Neural progenitor cell (in vitro differentiated cells): ENCODE data around the gene SMTNL2. TPM values are rescaled to one million over a fixed set of nuclear protein-coding genes. Genes with fewer than 3 reads are reported as not detected.
A peak's percentile ranks its signal among the peaks of the same experiment; 100 is the strongest.

Source experiments
- DNase-seq: peaks from one replicate; pipeline ENCODE4 v3.0.0-alpha.2; 2016; ENCODE audit warnings: low spot score
- H2AFZ ChIP-seq: fragments of 200-600 bp; sonication (generic); replicated peaks from 2 replicates; pipeline ENCODE4 v1.6.1; 2016; ENCODE audit warnings: antibody characterized with exemption
- H3F3A ChIP-seq: fragments of 200-600 bp; sonication (generic); 2 replicates; pipeline ENCODE4 v1.6.1; 2016; ENCODE audit warnings: antibody characterized with exemption, low read depth
- H3K27ac ChIP-seq: fragments of 200-600 bp; sonication (generic); 2 replicates; pipeline ENCODE4 v1.5.1; 2016; ENCODE audit warnings: mild to moderate bottlenecking
- H3K27me3 ChIP-seq: fragments of 200-600 bp; sonication (generic); 2 replicates; pipeline ENCODE4 v1.6.1; 2016; ENCODE audit warnings: mild to moderate bottlenecking, moderate library complexity
- H3K36me3 ChIP-seq: fragments of 200-600 bp; sonication (generic); 2 replicates; pipeline ENCODE4 v1.5.1; 2016
- H3K4me1 ChIP-seq: fragments of 200-600 bp; sonication (generic); 2 replicates; pipeline ENCODE4 v1.6.1; 2016; ENCODE audit warnings: mixed run types
- H3K4me2 ChIP-seq: fragments of 200-600 bp; sonication (generic); 2 replicates; pipeline ENCODE4 v1.6.1; 2016
- H3K4me3 ChIP-seq: fragments of 200-600 bp; sonication (generic); 2 replicates; pipeline ENCODE4 v1.5.1; 2016
- H3K79me2 ChIP-seq: fragments of 200-600 bp; sonication (generic); 2 replicates; pipeline ENCODE4 v1.6.1; 2016; ENCODE audit warnings: low read depth
- H3K9ac ChIP-seq: fragments of 200-600 bp; sonication (generic); 2 replicates; pipeline ENCODE4 v1.6.1; 2016
- H3K9me3 ChIP-seq: fragments of 200-600 bp; sonication (generic); 2 replicates; pipeline ENCODE4 v1.5.1; 2016; ENCODE audit warnings: low read depth
- H4K20me1 ChIP-seq: fragments of 200-600 bp; sonication (generic); 2 replicates; pipeline ENCODE4 v1.6.1; 2016; ENCODE audit warnings: low read depth
- H3K27ac Mint-ChIP-seq: 3 replicates; pipeline ENCODE4 v1.8.0; 2021; ENCODE audit warnings: mixed read lengths
- H3K27me3 Mint-ChIP-seq: 2 replicates; pipeline ENCODE4 v1.8.0; 2022; ENCODE audit warnings: low read depth, mild to moderate bottlenecking, inconsistent platforms, moderate library complexity, mixed read lengths; ENCODE audit not compliant: insufficient read depth
- H3K36me3 Mint-ChIP-seq: 3 replicates; pipeline ENCODE4 v1.8.0; 2021; ENCODE audit warnings: mixed read lengths
- H3K4me1 Mint-ChIP-seq: 3 replicates; pipeline ENCODE4 v1.8.0; 2021; ENCODE audit warnings: mixed read lengths
- H3K4me3 Mint-ChIP-seq: 3 replicates; pipeline ENCODE4 v1.8.0; 2021; ENCODE audit warnings: mild to moderate bottlenecking, moderate library complexity, mixed read lengths
- H3K9me3 Mint-ChIP-seq: 3 replicates; pipeline ENCODE4 v1.8.0; 2020; ENCODE audit warnings: mixed read lengths
- CTCF ChIP-seq: fragments of 200-600 bp; sonication (generic); IDR thresholded peaks from 2 replicates; pipeline ENCODE4 v1.5.1; 2017; ENCODE audit warnings: antibody characterized with exemption, mild to moderate bottlenecking
- EZH2 ChIP-seq: fragments of 200-600 bp; sonication (generic); IDR thresholded peaks from 2 replicates; pipeline ENCODE4 v1.6.1; 2017; ENCODE audit warnings: antibody characterized with exemption, mild to moderate bottlenecking, moderate library complexity
- EZH2phosphoT487 ChIP-seq: fragments of 200-600 bp; sonication (generic); IDR thresholded peaks from 2 replicates; pipeline ENCODE4 v1.6.1; 2017; ENCODE audit warnings: antibody characterized with exemption
- total RNA-seq: library from RNA; depleted of rRNA; stranded (reverse); fragments of >200 nt; gene quantifications from 2 replicates; pipeline ENCODE4 v1.2.3, GENCODE V29; 2015; ENCODE audit warnings: low replicate concordance

SMTNL2 gene
- total RNA-seq, 1 donor from 2014 or later, result 3.0 TPM

GRCh38 chr17:4585638-4585994 is 1.3 kb downstream of the SMTNL2 start:
- Histone ChIP-seq H3K4me2 (peak overlapping the region; percentile 92), H4K20me1 (no peaks in the 10 kb centered on the region), H3K9ac (no peak overlapping the region), H3F3A (no peaks in the 10 kb centered on the region), H2AFZ (no peak overlapping the region), H3K79me2 (no peaks in the 10 kb centered on the region), H3K9me3 (no peaks in the 10 kb centered on the region), H3K27ac (no peak overlapping the region), H3K4me1 (peaks cover 24% of the 10 kb centered on the region), H3K4me3 (peak overlapping the region; percentile 54), H3K27me3 (peaks cover 47% of the 10 kb centered on the region), H3K36me3 (no peaks in the 10 kb centered on the region)
- Mint-ChIP-seq H3K9me3 (no peaks in the 10 kb centered on the region), H3K27me3 (peaks cover 56% of the 10 kb centered on the region), H3K4me1 (peaks cover 18% of the 10 kb centered on the region), H3K4me3 (peak overlapping the region; percentile 83), H3K36me3 (no peaks in the 10 kb centered on the region), H3K27ac (no peak overlapping the region)
- no peak for DNase-seq
- TF ChIP-seq CTCF (no peak), EZH2 (no peak), EZH2phosphoT487 (no peak)

GRCh38 chr17:4586043-4586442 is 1.7 kb downstream of the SMTNL2 start:
- Histone ChIP-seq H3K27ac (no peak overlapping the region), H2AFZ (no peak overlapping the region), H3K4me3 (no peak overlapping the region), H3K4me1 (peaks cover 24% of the 10 kb centered on the region), H3K9ac (no peak overlapping the region), H3K9me3 (no peaks in the 10 kb centered on the region), H3K4me2 (no peak overlapping the region), H3K36me3 (no peaks in the 10 kb centered on the region), H3K27me3 (peaks cover 47% of the 10 kb centered on the region), H4K20me1 (no peaks in the 10 kb centered on the region), H3K79me2 (no peaks in the 10 kb centered on the region), H3F3A (no peaks in the 10 kb centered on the region)
- no peaks in the 10 kb centered on the region for H3K9me3 Mint-ChIP-seq
- H3K27me3 Mint-ChIP-seq, result peaks cover 54% of the 10 kb centered on the region
- peak overlapping the region; percentile 58 for H3K4me3 Mint-ChIP-seq
- no peak overlapping the region for H3K27ac Mint-ChIP-seq
- TF ChIP-seq EZH2phosphoT487 (no peak), EZH2 (no peak), CTCF (no peak)
- DNase-seq, result no peak
- H3K4me1 Mint-ChIP-seq, result peaks cover 18% of the 10 kb centered on the region
- H3K36me3 Mint-ChIP-seq, result no peaks in the 10 kb centered on the region

GRCh38 chr17:4587195-4587594 is 2.9 kb downstream of the SMTNL2 start:
- no peak overlapping the region for H2AFZ ChIP-seq
- TF ChIP-seq CTCF (no peak), EZH2phosphoT487 (no peak), EZH2 (no peak)
- no peaks in the 10 kb centered on the region for H3K36me3 Mint-ChIP-seq
- H3K36me3 ChIP-seq, result no peaks in the 10 kb centered on the region
- H3K9me3 ChIP-seq, result no peaks in the 10 kb centered on the region
- peaks cover 47% of the 10 kb centered on the region for H3K27me3 Mint-ChIP-seq
- H3K79me2 ChIP-seq, result no peaks in the 10 kb centered on the region
- DNase-seq, result peak; percentile 1
- no peak overlapping the region for H3K4me2 ChIP-seq
- no peak overlapping the region for H3K27ac Mint-ChIP-seq
- no peaks in the 10 kb centered on the region for H3K9me3 Mint-ChIP-seq
- no peak overlapping the region for H3K27ac ChIP-seq
- peaks cover 47% of the 10 kb centered on the region for H3K27me3 ChIP-seq
- no peaks in the 10 kb centered on the region for H4K20me1 ChIP-seq
- no peak overlapping the region for H3K4me3 Mint-ChIP-seq
- no peak overlapping the region for H3K4me3 ChIP-seq
- no peaks in the 10 kb centered on the region for H3F3A ChIP-seq
- peaks cover 20% of the 10 kb centered on the region for H3K4me1 ChIP-seq
- H3K4me1 Mint-ChIP-seq, result peaks cover 15% of the 10 kb centered on the region
- H3K9ac ChIP-seq, result no peak overlapping the region
